ENCODE data around the gene SERGEF. TPM values are rescaled to one million over a fixed set of nuclear protein-coding genes. Genes with fewer than 3 reads are reported as not detected.

SERGEF gene
- polyA plus RNA-seq, 3 donors, result 14.3 to 33.7 (median 33.3) TPM

DNA sequence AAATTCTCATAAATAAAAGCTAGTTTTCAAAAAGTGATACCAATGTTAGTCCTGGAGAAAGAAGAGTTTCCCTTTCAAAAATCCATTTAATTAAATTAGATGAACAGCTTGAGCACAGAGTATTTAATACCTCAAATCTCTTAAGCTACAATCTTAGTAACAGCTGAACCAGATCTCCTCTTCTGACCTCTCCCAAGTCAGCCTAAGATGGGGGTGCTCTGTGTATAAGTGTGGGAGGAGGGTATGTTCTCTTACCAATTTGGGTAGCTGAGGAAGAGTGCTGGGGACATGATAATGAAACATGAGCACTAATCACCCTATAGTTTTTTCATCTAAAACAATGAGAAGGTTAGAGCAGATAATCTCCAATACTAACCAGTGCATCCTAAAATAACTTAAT, 23.6 kb upstream of the SERGEF start:
- H3K4me3 Mint-ChIP-seq, result no peak overlapping the region
- H3K36me3 Mint-ChIP-seq, result no peaks in the 10 kb centered on the region
- H3K9ac ChIP-seq (ENCODE audit: insufficient read depth, low read length, poor library complexity, severe bottlenecking), result no peak overlapping the region
- no peaks in the 10 kb centered on the region for H3K4me1 Mint-ChIP-seq
- intact Hi-C loops (cut with micrococcal nuclease), result no loop called here
- H3K36me3 ChIP-seq (replicated peaks in 1 of 2; ENCODE audit: control insufficient read depth in 1 of 2, insufficient read depth in 2 of 2, low read length in 2 of 2), result no peaks in the 10 kb centered on the region
- TF ChIP-seq, protein P1, sequence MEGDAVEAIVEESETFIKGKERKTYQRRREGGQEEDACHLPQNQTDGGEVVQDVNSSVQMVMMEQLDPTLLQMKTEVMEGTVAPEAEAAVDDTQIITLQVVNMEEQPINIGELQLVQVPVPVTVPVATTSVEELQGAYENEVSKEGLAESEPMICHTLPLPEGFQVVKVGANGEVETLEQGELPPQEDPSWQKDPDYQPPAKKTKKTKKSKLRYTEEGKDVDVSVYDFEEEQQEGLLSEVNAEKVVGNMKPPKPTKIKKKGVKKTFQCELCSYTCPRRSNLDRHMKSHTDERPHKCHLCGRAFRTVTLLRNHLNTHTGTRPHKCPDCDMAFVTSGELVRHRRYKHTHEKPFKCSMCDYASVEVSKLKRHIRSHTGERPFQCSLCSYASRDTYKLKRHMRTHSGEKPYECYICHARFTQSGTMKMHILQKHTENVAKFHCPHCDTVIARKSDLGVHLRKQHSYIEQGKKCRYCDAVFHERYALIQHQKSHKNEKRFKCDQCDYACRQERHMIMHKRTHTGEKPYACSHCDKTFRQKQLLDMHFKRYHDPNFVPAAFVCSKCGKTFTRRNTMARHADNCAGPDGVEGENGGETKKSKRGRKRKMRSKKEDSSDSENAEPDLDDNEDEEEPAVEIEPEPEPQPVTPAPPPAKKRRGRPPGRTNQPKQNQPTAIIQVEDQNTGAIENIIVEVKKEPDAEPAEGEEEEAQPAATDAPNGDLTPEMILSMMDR (IDR thresholded peaks at IDR 0.05), result no peak
- H3K27me3 ChIP-seq (ENCODE audit: control insufficient read depth in 2 of 2, insufficient read depth in 2 of 2, low read length in 2 of 2), result peaks cover 0 to 2% of the 10 kb centered on the region in 2 donors
- H3K9me3 ChIP-seq (replicated peaks in 1 of 2; ENCODE audit: control insufficient read depth in 1 of 2, insufficient read depth in 1 of 2, low read length in 2 of 2), result no peaks in the 10 kb centered on the region
- no peak for DNase-seq
- no peaks in the 10 kb centered on the region for H3K79me2 ChIP-seq (ENCODE audit: insufficient read depth, low read length)
- no peak overlapping the region for H3K27ac Mint-ChIP-seq
- H3K4me3 ChIP-seq (replicated peaks in 1 of 3; ENCODE audit: low read depth in 2 of 3, low read length in 3 of 3), result no peak overlapping the region
- H4K20me1 ChIP-seq (ENCODE audit: insufficient read depth, low read length), result no peaks in the 10 kb centered on the region
- no peak overlapping the region for H2AFZ ChIP-seq (ENCODE audit: insufficient read depth, low read depth, low read length, poor library complexity, severe bottlenecking)
- H3K27ac ChIP-seq (ENCODE audit: low read depth in 1 of 2, low read length in 2 of 2), result no peak overlapping the region
- H3K4me1 ChIP-seq (ENCODE audit: control insufficient read depth in 1 of 2, insufficient read depth in 2 of 2, low read length in 2 of 2), result no peaks in the 10 kb centered on the region
- H3K4me2 ChIP-seq (replicated peaks; ENCODE audit: extremely low read depth, low read length, poor library complexity, severe bottlenecking), result no peak overlapping the region
- H3K9me3 Mint-ChIP-seq, result no peaks in the 10 kb centered on the region
- H3K27me3 Mint-ChIP-seq (ENCODE audit: low read depth in 3 of 3), result peaks cover 0 to 3% (median 0%) of the 10 kb centered on the region in 3 donors

DNA sequence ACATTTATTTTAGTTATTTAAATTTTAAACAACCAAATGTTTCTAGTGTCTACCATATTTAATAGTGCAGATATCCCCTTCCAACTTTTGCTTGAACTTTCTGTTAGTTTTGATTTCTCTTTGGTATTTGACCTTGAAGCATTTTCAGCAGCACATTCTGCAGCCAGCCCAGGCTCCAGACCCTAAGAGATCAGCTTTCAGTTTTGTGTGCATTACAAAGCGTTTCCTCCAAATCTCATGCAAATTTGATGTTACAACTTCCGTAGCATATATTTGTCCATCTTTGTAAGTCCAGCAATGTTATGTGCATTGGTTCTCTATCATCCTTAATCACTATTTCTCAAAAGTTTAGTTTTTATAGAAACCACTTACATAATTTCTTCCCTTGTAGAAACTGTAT, 14.6 kb upstream of the SERGEF start:
- Histone ChIP-seq H4K20me1 (ENCODE audit: insufficient read depth, low read length) (no peaks in the 10 kb centered on the region), H3K4me3 (replicated peaks in 1 of 3; ENCODE audit: low read depth in 2 of 3, low read length in 3 of 3) (no peak overlapping the region), H3K27me3 (ENCODE audit: control insufficient read depth in 2 of 2, insufficient read depth in 2 of 2, low read length in 2 of 2) (no peaks in the 10 kb centered on the region), H3K9me3 (replicated peaks in 1 of 2; ENCODE audit: control insufficient read depth in 1 of 2, insufficient read depth in 1 of 2, low read length in 2 of 2) (no peaks in the 10 kb centered on the region), H3K27ac (ENCODE audit: low read depth in 1 of 2, low read length in 2 of 2) (no peak overlapping the region), H3K4me1 (ENCODE audit: control insufficient read depth in 1 of 2, insufficient read depth in 2 of 2, low read length in 2 of 2) (no peaks in the 10 kb centered on the region), H3K36me3 (replicated peaks in 1 of 2; ENCODE audit: control insufficient read depth in 1 of 2, insufficient read depth in 2 of 2, low read length in 2 of 2) (no peaks in the 10 kb centered on the region), H3K4me2 (replicated peaks; ENCODE audit: extremely low read depth, low read length, poor library complexity, severe bottlenecking) (no peak overlapping the region), H3K9ac (ENCODE audit: insufficient read depth, low read length, poor library complexity, severe bottlenecking) (no peak overlapping the region), H2AFZ (ENCODE audit: insufficient read depth, low read depth, low read length, poor library complexity, severe bottlenecking) (no peak overlapping the region), H3K79me2 (ENCODE audit: insufficient read depth, low read length) (no peaks in the 10 kb centered on the region)
- intact Hi-C loops (cut with micrococcal nuclease), result no loop called here
- H3K4me1 Mint-ChIP-seq, result no peaks in the 10 kb centered on the region
- TF ChIP-seq, protein P1 (IDR thresholded peaks at IDR 0.05), result no peak
- peaks cover 0 to 3% (median 2%) of the 10 kb centered on the region in 3 donors for H3K27me3 Mint-ChIP-seq (ENCODE audit: low read depth in 3 of 3)
- no peaks in the 10 kb centered on the region for H3K36me3 Mint-ChIP-seq
- 100% methylated on average over 2 of the region's 2 CpGs for WGBS (ENCODE audit: insufficient coverage)
- DNase-seq, result no peak
- no peaks in the 10 kb centered on the region for H3K9me3 Mint-ChIP-seq
- H3K27ac Mint-ChIP-seq, result no peak overlapping the region
- no peak overlapping the region for H3K4me3 Mint-ChIP-seq

Data from CD14-positive monocyte (primary cell).